ENCODE measurements around the gene SLC11A2. TPM values are rescaled to one million over a fixed set of nuclear protein-coding genes. Genes with fewer than 3 reads are reported as not detected.

The SLC11A2 gene
- total and polyA plus RNA-seq, 8 donors: 19.1 to 52.9 (median 36.6) TPM

DNA sequence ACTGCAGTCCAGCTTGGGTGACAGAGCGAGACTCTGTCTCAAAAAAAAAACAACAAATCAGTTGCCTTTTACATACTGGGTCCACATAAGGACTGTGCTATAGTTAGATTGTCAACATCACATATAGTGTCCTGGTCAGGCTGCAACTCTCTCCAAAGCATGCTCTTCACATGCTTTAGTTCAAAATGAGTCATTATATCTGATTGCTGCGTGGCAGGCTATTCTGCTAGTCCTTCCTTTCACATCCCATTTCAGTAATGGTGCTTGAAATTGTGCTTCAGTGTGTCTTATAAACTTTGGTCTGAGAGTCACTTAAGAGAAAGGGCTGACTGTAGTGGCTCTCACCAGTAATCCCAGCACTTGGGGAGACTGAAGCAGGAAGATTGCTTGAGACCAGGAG is 28.9 kb upstream of the SLC11A2 start:
- Histone ChIP-seq H3K9me3 (no peaks in the 10 kb centered on the region), H3K36me3 (peaks cover 0 to 65% (median 27%) of the 10 kb centered on the region in 3 donors), H3K4me1 (no peaks in the 10 kb centered on the region), H3K27me3 (no peaks in the 10 kb centered on the region), H3K4me3 (no peak overlapping the region), H3K27ac (no peak overlapping the region)
- DNase-seq (no peak), ATAC-seq (no peak), FAIRE-seq (no peak)
- intact Hi-C loops (cut with DNase I): no loop called here
- TF ChIP-seq CTCF (IDR thresholded peaks at IDR 0.05): no peak
- 92 to 94% methylated on average over 2 of the region's 2 CpGs for whole genome bisulfite sequencing, 2 donors

- ATAC-seq (no peak), FAIRE-seq (no peak), DNase-seq (no peak)
- intact Hi-C loops (cut with DNase I): no loop called here
- peaks cover 8 to 15% (median 12%) of the 10 kb centered on the region in 3 donors for H3K4me1 ChIP-seq
- H3K27me3 ChIP-seq: no peaks in the 10 kb centered on the region
- H3K9me3 ChIP-seq: no peaks in the 10 kb centered on the region
- H3K4me3 ChIP-seq: no peak overlapping the region
- H3K36me3 ChIP-seq: peaks cover 0 to 37% (median 14%) of the 10 kb centered on the region in 3 donors
- 69 to 72% methylated on average over 4 of the region's 4 CpGs for WGBS, 2 donors
- no peak overlapping the region for H3K27ac ChIP-seq
- no peak for TF ChIP-seq CTCF (IDR thresholded peaks at IDR 0.05)
Measured at GRCh38 chr12:51051787-51052186, 25.6 kb upstream of the SLC11A2 start.

- peak overlapping the region in 2 of 4 donors; percentile 81 to 91 for H3K4me3 ChIP-seq
- FAIRE-seq (no peak), DNase-seq (no peak), ATAC-seq (no peak)
- intact Hi-C loops (cut with DNase I): loop anchor here in 1 of 3 donors (10.0 kb wide), 1 partner anchor 295 kb away; the partner anchor contains the start of gene CELA1
- WGBS, 2 donors: 29 to 41% methylated on average over 3 of the region's 3 CpGs
- peaks cover 0 to 17% (median 8%) of the 10 kb centered on the region in 3 donors for H3K36me3 ChIP-seq
- H3K27ac ChIP-seq: no peak overlapping the region
- no peaks in the 10 kb centered on the region for H3K9me3 ChIP-seq
- TF ChIP-seq CTCF (IDR thresholded peaks at IDR 0.05): no peak
- H3K4me1 ChIP-seq: peaks cover 8 to 15% (median 12%) of the 10 kb centered on the region in 3 donors
- no peaks in the 10 kb centered on the region for H3K27me3 ChIP-seq
Measured at GRCh38 chr12:51049525-51049924, 23.3 kb upstream of the SLC11A2 start.

DNA sequence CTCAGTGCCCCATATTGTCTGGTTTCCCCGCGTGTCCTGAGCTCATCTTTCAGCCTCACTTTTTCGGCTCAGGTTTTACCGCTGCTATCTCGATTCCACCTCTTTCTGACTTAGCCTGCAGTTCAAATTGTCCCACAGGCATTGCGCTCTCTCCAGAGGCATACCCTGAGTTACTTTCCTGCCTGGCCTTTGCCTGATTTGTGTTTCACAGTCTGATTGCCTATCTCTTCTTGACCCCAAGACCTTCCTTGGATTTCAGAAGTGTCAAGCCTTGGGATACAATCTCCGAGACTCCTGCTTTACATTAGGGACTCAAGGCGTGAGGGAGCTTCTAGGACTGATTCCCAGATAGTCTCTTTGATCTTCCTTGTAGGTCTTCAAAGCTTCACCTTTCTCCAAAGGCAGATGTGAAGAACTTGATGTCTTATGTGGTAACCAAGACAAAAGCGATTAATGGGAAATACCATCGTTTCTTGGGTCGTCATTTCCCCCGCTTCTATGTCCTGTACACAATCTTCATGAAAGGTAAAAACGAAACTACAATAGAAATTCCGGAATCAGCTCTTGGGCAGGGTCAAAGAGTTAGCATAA is 22.6 kb upstream of the SLC11A2 start:
- H3K27me3 ChIP-seq: no peaks in the 10 kb centered on the region
- DNase-seq (no peak), FAIRE-seq (no peak), ATAC-seq (peak in 1 of 4 donors; percentile 4)
- TF ChIP-seq CTCF (IDR thresholded peaks at IDR 0.05): no peak
- peaks cover 0 to 10% (median 8%) of the 10 kb centered on the region in 3 donors for H3K36me3 ChIP-seq
- peak overlapping the region; percentile 88 to 95 (median 94) for H3K27ac ChIP-seq
- 9% methylated on average over 14 of the region's 14 CpGs for WGBS, 2 donors
- intact Hi-C loops (cut with DNase I): loop anchor here in 1 of 3 donors (10.0 kb wide), 1 partner anchor 296 kb away; the partner anchor contains the start of gene CELA1
- H3K4me3 ChIP-seq: peak overlapping the region; percentile 79 to 91 (median 80)
- peaks cover 8 to 15% (median 12%) of the 10 kb centered on the region in 3 donors for H3K4me1 ChIP-seq
- H3K9me3 ChIP-seq: no peaks in the 10 kb centered on the region

Measured in pancreas (tissue), 10 donors.